Measurements from ENCODE around the gene GBP5.
"Not testable (repeated sequence)": the region's sequence is repeated elsewhere in the genome, so short reads cannot be mapped to it uniquely, and the experiment has no call there.

DNA sequence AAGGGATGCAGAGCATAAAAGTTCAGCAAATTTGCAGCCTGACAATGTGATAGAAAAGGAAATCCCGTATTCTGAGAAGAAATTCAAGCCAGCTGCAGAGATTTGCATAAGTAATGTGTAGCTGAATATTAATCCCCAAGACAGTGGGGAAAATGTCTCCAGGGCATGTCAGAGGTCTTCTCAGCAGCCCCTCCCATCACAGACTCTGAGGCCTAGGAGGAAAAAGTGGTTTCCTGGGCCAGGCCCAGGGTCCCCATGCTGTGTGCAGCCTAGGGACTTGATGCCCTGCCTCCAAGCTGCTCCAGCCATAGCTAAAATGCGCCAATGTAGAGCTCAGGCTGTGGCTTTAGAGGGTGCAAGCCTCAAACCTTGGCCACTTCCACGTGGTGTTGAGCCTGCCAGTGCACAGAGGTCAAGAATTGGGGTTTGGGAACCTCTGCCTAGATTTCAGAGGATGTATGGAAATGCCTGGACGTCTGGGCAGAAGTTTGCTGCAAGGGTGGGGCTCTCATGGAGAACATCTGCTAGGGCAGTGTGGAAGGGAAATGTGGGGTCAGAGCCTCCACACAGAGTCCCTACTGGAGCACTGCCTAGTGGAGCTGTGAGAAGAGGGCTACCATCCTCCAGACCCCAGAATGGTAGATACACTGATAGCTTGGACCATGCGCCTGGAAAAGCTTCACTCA is 11.6 kb upstream of the GBP5 start:
- TF ChIP-seq, protein P1, sequence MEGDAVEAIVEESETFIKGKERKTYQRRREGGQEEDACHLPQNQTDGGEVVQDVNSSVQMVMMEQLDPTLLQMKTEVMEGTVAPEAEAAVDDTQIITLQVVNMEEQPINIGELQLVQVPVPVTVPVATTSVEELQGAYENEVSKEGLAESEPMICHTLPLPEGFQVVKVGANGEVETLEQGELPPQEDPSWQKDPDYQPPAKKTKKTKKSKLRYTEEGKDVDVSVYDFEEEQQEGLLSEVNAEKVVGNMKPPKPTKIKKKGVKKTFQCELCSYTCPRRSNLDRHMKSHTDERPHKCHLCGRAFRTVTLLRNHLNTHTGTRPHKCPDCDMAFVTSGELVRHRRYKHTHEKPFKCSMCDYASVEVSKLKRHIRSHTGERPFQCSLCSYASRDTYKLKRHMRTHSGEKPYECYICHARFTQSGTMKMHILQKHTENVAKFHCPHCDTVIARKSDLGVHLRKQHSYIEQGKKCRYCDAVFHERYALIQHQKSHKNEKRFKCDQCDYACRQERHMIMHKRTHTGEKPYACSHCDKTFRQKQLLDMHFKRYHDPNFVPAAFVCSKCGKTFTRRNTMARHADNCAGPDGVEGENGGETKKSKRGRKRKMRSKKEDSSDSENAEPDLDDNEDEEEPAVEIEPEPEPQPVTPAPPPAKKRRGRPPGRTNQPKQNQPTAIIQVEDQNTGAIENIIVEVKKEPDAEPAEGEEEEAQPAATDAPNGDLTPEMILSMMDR (IDR thresholded peaks at IDR 0.05): not testable (repeated sequence)
- TF ChIP-seq TAF1 (IDR thresholded peaks at IDR 0.05; ENCODE audit: borderline replicate concordance, low read depth, low read length); POLR2AphosphoS5 (IDR thresholded peaks at IDR 0.05; ENCODE audit: low read depth, low read length); RAD21 (IDR thresholded peaks at IDR 0.05; ENCODE audit: low read length); GABPA (IDR thresholded peaks at IDR 0.05; ENCODE audit: low read depth); RCOR1 (IDR thresholded peaks at IDR 0.05; ENCODE audit: low read length); MXI1 (IDR thresholded peaks at IDR 0.05; ENCODE audit: low read depth, low read length); SMC3 (IDR thresholded peaks at IDR 0.05; ENCODE audit: low read depth, low read length); SIN3A (IDR thresholded peaks at IDR 0.05; ENCODE audit: borderline replicate concordance, low read depth, low read length); JUND (IDR thresholded peaks at IDR 0.05): not testable (repeated sequence)
- TF ChIP-seq, protein P2, sequence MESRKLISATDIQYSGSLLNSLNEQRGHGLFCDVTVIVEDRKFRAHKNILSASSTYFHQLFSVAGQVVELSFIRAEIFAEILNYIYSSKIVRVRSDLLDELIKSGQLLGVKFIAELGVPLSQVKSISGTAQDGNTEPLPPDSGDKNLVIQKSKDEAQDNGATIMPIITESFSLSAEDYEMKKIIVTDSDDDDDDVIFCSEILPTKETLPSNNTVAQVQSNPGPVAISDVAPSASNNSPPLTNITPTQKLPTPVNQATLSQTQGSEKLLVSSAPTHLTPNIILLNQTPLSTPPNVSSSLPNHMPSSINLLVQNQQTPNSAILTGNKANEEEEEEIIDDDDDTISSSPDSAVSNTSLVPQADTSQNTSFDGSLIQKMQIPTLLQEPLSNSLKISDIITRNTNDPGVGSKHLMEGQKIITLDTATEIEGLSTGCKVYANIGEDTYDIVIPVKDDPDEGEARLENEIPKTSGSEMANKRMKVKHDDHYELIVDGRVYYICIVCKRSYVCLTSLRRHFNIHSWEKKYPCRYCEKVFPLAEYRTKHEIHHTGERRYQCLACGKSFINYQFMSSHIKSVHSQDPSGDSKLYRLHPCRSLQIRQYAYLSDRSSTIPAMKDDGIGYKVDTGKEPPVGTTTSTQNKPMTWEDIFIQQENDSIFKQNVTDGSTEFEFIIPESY (IDR thresholded peaks at IDR 0.05; ENCODE audit: borderline replicate concordance, low read depth): not testable (repeated sequence)
- TF ChIP-seq, protein P3, sequence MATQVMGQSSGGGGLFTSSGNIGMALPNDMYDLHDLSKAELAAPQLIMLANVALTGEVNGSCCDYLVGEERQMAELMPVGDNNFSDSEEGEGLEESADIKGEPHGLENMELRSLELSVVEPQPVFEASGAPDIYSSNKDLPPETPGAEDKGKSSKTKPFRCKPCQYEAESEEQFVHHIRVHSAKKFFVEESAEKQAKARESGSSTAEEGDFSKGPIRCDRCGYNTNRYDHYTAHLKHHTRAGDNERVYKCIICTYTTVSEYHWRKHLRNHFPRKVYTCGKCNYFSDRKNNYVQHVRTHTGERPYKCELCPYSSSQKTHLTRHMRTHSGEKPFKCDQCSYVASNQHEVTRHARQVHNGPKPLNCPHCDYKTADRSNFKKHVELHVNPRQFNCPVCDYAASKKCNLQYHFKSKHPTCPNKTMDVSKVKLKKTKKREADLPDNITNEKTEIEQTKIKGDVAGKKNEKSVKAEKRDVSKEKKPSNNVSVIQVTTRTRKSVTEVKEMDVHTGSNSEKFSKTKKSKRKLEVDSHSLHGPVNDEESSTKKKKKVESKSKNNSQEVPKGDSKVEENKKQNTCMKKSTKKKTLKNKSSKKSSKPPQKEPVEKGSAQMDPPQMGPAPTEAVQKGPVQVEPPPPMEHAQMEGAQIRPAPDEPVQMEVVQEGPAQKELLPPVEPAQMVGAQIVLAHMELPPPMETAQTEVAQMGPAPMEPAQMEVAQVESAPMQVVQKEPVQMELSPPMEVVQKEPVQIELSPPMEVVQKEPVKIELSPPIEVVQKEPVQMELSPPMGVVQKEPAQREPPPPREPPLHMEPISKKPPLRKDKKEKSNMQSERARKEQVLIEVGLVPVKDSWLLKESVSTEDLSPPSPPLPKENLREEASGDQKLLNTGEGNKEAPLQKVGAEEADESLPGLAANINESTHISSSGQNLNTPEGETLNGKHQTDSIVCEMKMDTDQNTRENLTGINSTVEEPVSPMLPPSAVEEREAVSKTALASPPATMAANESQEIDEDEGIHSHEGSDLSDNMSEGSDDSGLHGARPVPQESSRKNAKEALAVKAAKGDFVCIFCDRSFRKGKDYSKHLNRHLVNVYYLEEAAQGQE (IDR thresholded peaks at IDR 0.05; ENCODE audit: low read depth, low read length): not testable (repeated sequence)

Data from SK-N-SH (cell line).